Epidermal melanocyte (primary cell): Measurements from ENCODE around the gene TUBB8B.
"Not testable (repeated sequence)": the region's sequence is repeated elsewhere in the genome, so short reads cannot be mapped to it uniquely, and the experiment has no call there.

Source experiments
- DNase-seq: peaks from one replicate; pipeline ENCODE4 v3.0.0; 2011; ENCODE audit warnings: low spot score; ENCODE audit not compliant: insufficient read length

TUBB8B gene

GRCh38 chr18:13177-13576 is 36.2 kb downstream of the TUBB8B start:
- not testable (repeated sequence) for DNase-seq

- DNase-seq = not testable (repeated sequence)
Observed at GRCh38 chr18:12773-13172, 36.6 kb downstream of the TUBB8B start.

- DNase-seq = not testable (repeated sequence)
Observed at GRCh38 chr18:11383-12274, 37.8 kb downstream of the TUBB8B start.

- DNase-seq = not testable (repeated sequence)
Observed at GRCh38 chr18:10624-11184, 38.7 kb downstream of the TUBB8B start.

- not testable (repeated sequence) for DNase-seq
Observed at GRCh38 chr18:9937-10336, 39.5 kb downstream of the TUBB8B start.
